Measurements from ENCODE around the gene PPP2R3A.
A peak's percentile ranks its signal among the peaks of the same experiment; 100 is the strongest.

PPP2R3A gene

GRCh38 chr3:136196401-136197158 lies 231.1 kb downstream of the PPP2R3A start (continued):
- TF ChIP-seq PATZ1 (CRISPR knock-in tag; IDR thresholded peaks at IDR 0.05; ENCODE audit: borderline replicate concordance), result no peak
- TF ChIP-seq ZFP30 (CRISPR knock-in tag; IDR thresholded peaks at IDR 0.05), result peak; percentile 45; the same call in 1 of the 2 replicates
- peak; percentile 21; the same call in 1 of the 2 replicates for TF ChIP-seq TCF4 (CRISPR knock-in tag; IDR thresholded peaks at IDR 0.05; ENCODE audit: borderline replicate concordance)
- no peak for TF ChIP-seq PPARA (CRISPR knock-in tag; IDR thresholded peaks at IDR 0.05; ENCODE audit: borderline replicate concordance)
- peak; percentile 50; the same call in 1 of the 2 replicates for TF ChIP-seq ZNF70 (CRISPR knock-in tag; IDR thresholded peaks at IDR 0.05)
- TF ChIP-seq CREB5 (CRISPR knock-in tag; IDR thresholded peaks at IDR 0.05; ENCODE audit: low read depth), result no peak
- no peak for TF ChIP-seq CSDC2 (CRISPR knock-in tag; IDR thresholded peaks at IDR 0.05)

- ATAC-seq, result no peak
- TF ChIP-seq TSHZ2 (CRISPR knock-in tag; IDR thresholded peaks at IDR 0.05) (no peak), BACH2 (CRISPR knock-in tag; IDR thresholded peaks at IDR 0.05; ENCODE audit: borderline replicate concordance) (no peak), ZNF565 (CRISPR knock-in tag; conservative IDR thresholded peaks at IDR 0.05; ENCODE audit: low read depth) (no peak), ZFP3 (CRISPR knock-in tag; IDR thresholded peaks at IDR 0.05) (no peak), ZC3H10 (CRISPR knock-in tag; IDR thresholded peaks at IDR 0.05) (no peak), SNAI2 (CRISPR knock-in tag; IDR thresholded peaks at IDR 0.05) (no peak), TCF4 (CRISPR knock-in tag; IDR thresholded peaks at IDR 0.05; ENCODE audit: borderline replicate concordance) (no peak), ZNF70 (CRISPR knock-in tag; IDR thresholded peaks at IDR 0.05) (no peak), PATZ1 (CRISPR knock-in tag; IDR thresholded peaks at IDR 0.05; ENCODE audit: borderline replicate concordance) (no peak), ZFP30 (CRISPR knock-in tag; IDR thresholded peaks at IDR 0.05) (no peak), ARNTL (CRISPR knock-in tag; IDR thresholded peaks at IDR 0.05; ENCODE audit: borderline replicate concordance, low read depth) (no peak), GLIS3 (CRISPR knock-in tag; IDR thresholded peaks at IDR 0.05) (no peak), CREB5 (CRISPR knock-in tag; IDR thresholded peaks at IDR 0.05; ENCODE audit: low read depth) (no peak), ZNF8 (CRISPR knock-in tag; IDR thresholded peaks at IDR 0.05) (no peak)
Measured at GRCh38 chr3:136197159-136197793, 231.7 kb downstream of the PPP2R3A start.

Data from SK-N-SH treated with all-trans-retinoic acid at 6 μM for 48 hours (cell line).